GM21723 (cell line): Measurements from ENCODE around the gene MOB3B.
"Not testable (repeated sequence)": the region's sequence is repeated elsewhere in the genome, so short reads cannot be mapped to it uniquely, and the experiment has no call there.

Experiments used
- ATAC-seq: cut with Tn5 transposase; IDR thresholded peaks from one replicate; pipeline ENCODE4 v1.9.1; 2021; ENCODE audit warnings: mild to moderate bottlenecking, moderate library complexity; ENCODE audit not compliant: unreplicated experiment

MOB3B gene

GRCh38 chr9:27519466-27520465 lies 9.8 kb downstream of the MOB3B start:
- no peak for ATAC-seq

GRCh38 chr9:27518809-27519208 lies 10.8 kb downstream of the MOB3B start:
- ATAC-seq = no peak

- no peak for ATAC-seq
Measured at GRCh38 chr9:27518006-27518405, 11.6 kb downstream of the MOB3B start.

GRCh38 chr9:27514551-27514950 lies 15.1 kb downstream of the MOB3B start:
- no peak for ATAC-seq

GRCh38 chr9:27511771-27512170 lies 17.8 kb downstream of the MOB3B start:
- ATAC-seq = no peak

GRCh38 chr9:27510780-27511179 lies 18.8 kb downstream of the MOB3B start:
- ATAC-seq = no peak

GRCh38 chr9:27506981-27507380 lies 22.6 kb downstream of the MOB3B start:
- no peak for ATAC-seq

GRCh38 chr9:27505744-27506161 lies 23.9 kb downstream of the MOB3B start:
- no peak for ATAC-seq

- ATAC-seq = no peak
Measured at GRCh38 chr9:27504259-27504658, 25.4 kb downstream of the MOB3B start.

GRCh38 chr9:27503623-27504022 lies 26.0 kb downstream of the MOB3B start:
- no peak for ATAC-seq

- ATAC-seq = not testable (repeated sequence)
Measured at GRCh38 chr9:27500902-27501301, 28.7 kb downstream of the MOB3B start.

GRCh38 chr9:27499451-27499850 lies 30.2 kb downstream of the MOB3B start:
- ATAC-seq = no peak

GRCh38 chr9:27497883-27498417 lies 31.7 kb downstream of the MOB3B start:
- ATAC-seq = no peak

GRCh38 chr9:27496135-27496504 lies 33.5 kb downstream of the MOB3B start:
- no peak for ATAC-seq

GRCh38 chr9:27495480-27496134 lies 34.0 kb downstream of the MOB3B start:
- no peak for ATAC-seq

GRCh38 chr9:27491154-27491553 lies 38.5 kb downstream of the MOB3B start:
- ATAC-seq = no peak

- peak; percentile 92 for ATAC-seq
Measured at GRCh38 chr9:27489087-27489876, 40.3 kb downstream of the MOB3B start.

- ATAC-seq = no peak
Measured at GRCh38 chr9:27487927-27488326, 41.7 kb downstream of the MOB3B start.

GRCh38 chr9:27487128-27487640 lies 42.4 kb downstream of the MOB3B start:
- ATAC-seq = no peak

GRCh38 chr9:27485158-27485557 lies 44.5 kb downstream of the MOB3B start:
- ATAC-seq = peak; percentile 67

GRCh38 chr9:27483576-27483975 lies 46.0 kb downstream of the MOB3B start:
- ATAC-seq = no peak
